HepG2 (cell line): ENCODE results near the gene CHADL. TPM values are rescaled to one million over a fixed set of nuclear protein-coding genes. Genes with fewer than 3 reads are reported as not detected.

ENCODE experiments used
- KDM2A ChIP-seq: sonication (generic); formaldehyde crosslinking; IDR thresholded peaks from 2 replicates; pipeline ENCODE4 v1.4.0; 2020; ENCODE audit warnings: low read depth, missing genetic modification reagents, borderline replicate concordance
- MXD1 ChIP-seq: sonication (generic); formaldehyde crosslinking; IDR thresholded peaks from 2 replicates; pipeline ENCODE4 v1.4.0; 2020; ENCODE audit warnings: mild to moderate bottlenecking, missing genetic modification reagents
- NFIC ChIP-seq: IDR thresholded peaks from 2 replicates; pipeline ENCODE4 v1.6.1; 2012; ENCODE audit warnings: mild to moderate bottlenecking, low read length, inconsistent platforms
- NR0B2 ChIP-seq: sonication (generic); formaldehyde crosslinking; IDR thresholded peaks from 2 replicates; pipeline ENCODE4 v1.4.0; 2020; ENCODE audit warnings: mild to moderate bottlenecking, missing genetic modification reagents
- PLRG1 ChIP-seq: fragments of 450-650 bp; conservative IDR thresholded peaks from 2 replicates; pipeline ENCODE4 v1.6.1; 2016
- POLR2G ChIP-seq: fragments of 200-400 bp; formaldehyde crosslinking; IDR thresholded peaks from 2 replicates; pipeline ENCODE4 v1.6.1; 2018; ENCODE audit warnings: mild to moderate bottlenecking, low read depth, low read length, moderate library complexity
- RERE ChIP-seq: IDR thresholded peaks from 2 replicates; pipeline ENCODE4 v1.6.1; 2016; ENCODE audit warnings: low read depth, missing genetic modification reagents, missing compliant biosample characterization
- RFXANK ChIP-seq: IDR thresholded peaks from 2 replicates; pipeline ENCODE4 v1.6.1; 2016
- RFXAP ChIP-seq: sonication (generic); formaldehyde crosslinking; IDR thresholded peaks from 2 replicates; pipeline ENCODE4 v1.4.0; 2020; ENCODE audit warnings: missing genetic modification reagents, borderline replicate concordance
- TOE1 ChIP-seq: sonication (generic); formaldehyde crosslinking; IDR thresholded peaks from 2 replicates; pipeline ENCODE4 v1.4.0; 2020; ENCODE audit warnings: mild to moderate bottlenecking, missing genetic modification reagents
- ZBTB42 ChIP-seq: sonication (generic); formaldehyde crosslinking; IDR thresholded peaks from 2 replicates; pipeline ENCODE4 v1.5.0; 2020; ENCODE audit warnings: mild to moderate bottlenecking, missing genetic modification reagents
- ZNF317 ChIP-seq: sonication (generic); formaldehyde crosslinking; IDR thresholded peaks from 2 replicates; pipeline ENCODE4 v1.5.0; 2020; ENCODE audit warnings: mild to moderate bottlenecking, missing genetic modification reagents
- polyA plus RNA-seq, 8 experiments: library from polyadenylated mRNA; depleted of rRNA in 3 of 8; stranded (reverse) in 7 of 8; unstranded in 1 of 8; fragments of >200 nt; fragmentation: Illumina TruSeq in 4 of 8; extraction: Trizol in 4 of 8; gene quantifications; 2 replicates each; pipeline versions ENCODE4 v1.2.1 to v1.2.3, GENCODE V29; 2011 to 2016; ENCODE audit warnings: low read depth in 4 of 8, missing spikeins in 1 of 8, mixed read lengths in 1 of 8; ENCODE audit not compliant: insufficient read depth in 1 of 8
- total RNA-seq, 5 experiments: library from RNA; depleted of rRNA; stranded (reverse); fragments of >200 nt; fragmentation: Illumina TruSeq; extraction: Trizol; gene quantifications; 2 replicates each; pipeline ENCODE4 v1.2.3, GENCODE V29; 2016; ENCODE audit warnings: low read depth in 1 of 5
- TF ChIP-seq, protein P1 (sequence below): sonication (generic); formaldehyde crosslinking; IDR thresholded peaks from 2 replicates; pipeline ENCODE4 v1.9.0; 2021; ENCODE audit warnings: mild to moderate bottlenecking, missing genetic modification reagents
- TF ChIP-seq, protein P2 (sequence below): sonication (generic); formaldehyde crosslinking; IDR thresholded peaks from 2 replicates; pipeline ENCODE4 v1.4.0; 2020; ENCODE audit warnings: missing genetic modification reagents, borderline replicate concordance

The CHADL gene
- total and polyA plus RNA-seq, 2 of the 13 experiments (the other 11 are each of a cell fraction or from before 2014, with no cell fraction given), result 2.8 to 8.1 TPM

DNA sequence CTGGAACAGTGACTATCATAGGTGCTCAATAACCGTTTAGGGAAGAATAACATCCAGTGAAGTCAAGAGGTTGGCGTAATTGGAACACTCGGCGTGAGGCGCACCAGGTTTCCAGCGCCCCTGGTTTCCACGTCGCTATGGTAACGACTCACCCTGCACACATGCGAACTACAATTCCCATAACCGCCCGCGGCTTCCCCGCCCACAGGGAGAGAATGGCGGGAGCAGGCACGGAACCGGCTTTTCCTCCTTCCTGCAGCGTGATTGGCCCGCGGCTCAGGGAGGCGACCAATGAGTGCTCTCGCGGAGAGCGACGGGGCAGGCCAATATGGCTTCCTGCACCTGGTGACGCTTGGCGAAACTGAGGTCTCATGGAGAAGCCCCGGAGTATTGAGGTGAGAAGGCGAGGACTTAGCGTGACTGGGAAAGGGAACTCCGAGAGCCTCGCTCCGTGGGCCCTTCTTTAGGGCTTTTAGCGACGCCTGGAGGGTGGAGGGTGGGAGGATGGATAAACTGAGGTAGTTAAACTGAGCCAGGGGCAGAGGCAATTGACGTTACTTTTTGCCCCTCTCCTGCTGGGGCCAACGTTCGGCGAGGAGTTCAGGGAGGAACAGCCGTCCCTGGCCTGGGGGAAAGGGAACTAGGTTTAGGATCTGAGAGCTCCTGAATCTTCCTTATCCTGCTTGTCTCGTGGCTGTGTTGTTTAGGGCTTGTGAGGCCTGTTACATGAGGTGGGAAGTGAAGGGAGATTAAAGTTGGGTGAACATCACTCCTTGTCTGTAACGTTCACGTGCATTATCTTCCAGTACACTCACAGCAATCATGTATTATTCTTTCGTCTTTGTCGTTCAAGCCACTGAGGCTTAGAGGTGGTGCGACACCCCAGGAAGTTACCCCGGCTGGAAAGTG is 35.5 kb downstream of the CHADL start, which contains the start of gene L3MBTL2 (continued):
- TF ChIP-seq, protein P1, sequence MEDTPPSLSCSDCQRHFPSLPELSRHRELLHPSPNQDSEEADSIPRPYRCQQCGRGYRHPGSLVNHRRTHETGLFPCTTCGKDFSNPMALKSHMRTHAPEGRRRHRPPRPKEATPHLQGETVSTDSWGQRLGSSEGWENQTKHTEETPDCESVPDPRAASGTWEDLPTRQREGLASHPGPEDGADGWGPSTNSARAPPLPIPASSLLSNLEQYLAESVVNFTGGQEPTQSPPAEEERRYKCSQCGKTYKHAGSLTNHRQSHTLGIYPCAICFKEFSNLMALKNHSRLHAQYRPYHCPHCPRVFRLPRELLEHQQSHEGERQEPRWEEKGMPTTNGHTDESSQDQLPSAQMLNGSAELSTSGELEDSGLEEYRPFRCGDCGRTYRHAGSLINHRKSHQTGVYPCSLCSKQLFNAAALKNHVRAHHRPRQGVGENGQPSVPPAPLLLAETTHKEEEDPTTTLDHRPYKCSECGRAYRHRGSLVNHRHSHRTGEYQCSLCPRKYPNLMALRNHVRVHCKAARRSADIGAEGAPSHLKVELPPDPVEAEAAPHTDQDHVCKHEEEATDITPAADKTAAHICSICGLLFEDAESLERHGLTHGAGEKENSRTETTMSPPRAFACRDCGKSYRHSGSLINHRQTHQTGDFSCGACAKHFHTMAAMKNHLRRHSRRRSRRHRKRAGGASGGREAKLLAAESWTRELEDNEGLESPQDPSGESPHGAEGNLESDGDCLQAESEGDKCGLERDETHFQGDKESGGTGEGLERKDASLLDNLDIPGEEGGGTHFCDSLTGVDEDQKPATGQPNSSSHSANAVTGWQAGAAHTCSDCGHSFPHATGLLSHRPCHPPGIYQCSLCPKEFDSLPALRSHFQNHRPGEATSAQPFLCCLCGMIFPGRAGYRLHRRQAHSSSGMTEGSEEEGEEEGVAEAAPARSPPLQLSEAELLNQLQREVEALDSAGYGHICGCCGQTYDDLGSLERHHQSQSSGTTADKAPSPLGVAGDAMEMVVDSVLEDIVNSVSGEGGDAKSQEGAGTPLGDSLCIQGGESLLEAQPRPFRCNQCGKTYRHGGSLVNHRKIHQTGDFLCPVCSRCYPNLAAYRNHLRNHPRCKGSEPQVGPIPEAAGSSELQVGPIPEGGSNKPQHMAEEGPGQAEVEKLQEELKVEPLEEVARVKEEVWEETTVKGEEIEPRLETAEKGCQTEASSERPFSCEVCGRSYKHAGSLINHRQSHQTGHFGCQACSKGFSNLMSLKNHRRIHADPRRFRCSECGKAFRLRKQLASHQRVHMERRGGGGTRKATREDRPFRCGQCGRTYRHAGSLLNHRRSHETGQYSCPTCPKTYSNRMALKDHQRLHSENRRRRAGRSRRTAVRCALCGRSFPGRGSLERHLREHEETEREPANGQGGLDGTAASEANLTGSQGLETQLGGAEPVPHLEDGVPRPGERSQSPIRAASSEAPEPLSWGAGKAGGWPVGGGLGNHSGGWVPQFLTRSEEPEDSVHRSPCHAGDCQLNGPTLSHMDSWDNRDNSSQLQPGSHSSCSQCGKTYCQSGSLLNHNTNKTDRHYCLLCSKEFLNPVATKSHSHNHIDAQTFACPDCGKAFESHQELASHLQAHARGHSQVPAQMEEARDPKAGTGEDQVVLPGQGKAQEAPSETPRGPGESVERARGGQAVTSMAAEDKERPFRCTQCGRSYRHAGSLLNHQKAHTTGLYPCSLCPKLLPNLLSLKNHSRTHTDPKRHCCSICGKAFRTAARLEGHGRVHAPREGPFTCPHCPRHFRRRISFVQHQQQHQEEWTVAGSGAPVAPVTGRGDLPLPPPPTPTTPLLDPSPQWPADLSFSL (CRISPR knock-in tag), result no peak
- TF ChIP-seq NFIC, result no peak
- peak; percentile 83 for TF ChIP-seq MXD1
- TF ChIP-seq NR0B2, result 0 out of 2 replicates have a peak, but pooled peaks have one; percentile 45
- 0 out of 2 replicates have a peak, but pooled peaks have one; percentile 18 for TF ChIP-seq ZNF317 (CRISPR knock-in tag)
- peak; percentile 75; the same call in 1 of the 2 replicates for TF ChIP-seq KDM2A
- no peak for TF ChIP-seq TOE1 (CRISPR knock-in tag)
- TF ChIP-seq POLR2G, result peak; percentile 87
- TF ChIP-seq RFXANK (CRISPR knock-in tag), result peak; percentile 54; the same call in 1 of the 2 replicates
- TF ChIP-seq, protein P2, sequence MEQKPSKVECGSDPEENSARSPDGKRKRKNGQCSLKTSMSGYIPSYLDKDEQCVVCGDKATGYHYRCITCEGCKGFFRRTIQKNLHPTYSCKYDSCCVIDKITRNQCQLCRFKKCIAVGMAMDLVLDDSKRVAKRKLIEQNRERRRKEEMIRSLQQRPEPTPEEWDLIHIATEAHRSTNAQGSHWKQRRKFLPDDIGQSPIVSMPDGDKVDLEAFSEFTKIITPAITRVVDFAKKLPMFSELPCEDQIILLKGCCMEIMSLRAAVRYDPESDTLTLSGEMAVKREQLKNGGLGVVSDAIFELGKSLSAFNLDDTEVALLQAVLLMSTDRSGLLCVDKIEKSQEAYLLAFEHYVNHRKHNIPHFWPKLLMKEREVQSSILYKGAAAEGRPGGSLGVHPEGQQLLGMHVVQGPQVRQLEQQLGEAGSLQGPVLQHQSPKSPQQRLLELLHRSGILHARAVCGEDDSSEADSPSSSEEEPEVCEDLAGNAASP (CRISPR knock-in tag), result peak; percentile 57; the same call in 1 of the 2 replicates
- no peak for TF ChIP-seq PLRG1
- no peak for TF ChIP-seq RERE (CRISPR knock-in tag)
- no peak for TF ChIP-seq ZBTB42 (CRISPR knock-in tag)
- peak; percentile 93 for TF ChIP-seq RFXAP (CRISPR knock-in tag)
